KMS-11 (cell line): ENCODE data around the gene NKPD1.

Experiments used
- H2AFZ ChIP-seq: fragments of 200-600 bp; sonication (generic); 2 replicates; pipeline ENCODE4 v1.6.1; 2016; ENCODE audit warnings: antibody characterized with exemption, mixed run types, low read depth
- H3K27ac ChIP-seq: fragments of 200-600 bp; sonication (generic); 2 replicates; pipeline ENCODE4 v1.6.1; 2016; ENCODE audit warnings: mild to moderate bottlenecking, mixed run types
- H3K27me3 ChIP-seq: fragments of 200-600 bp; sonication (generic); 2 replicates; pipeline ENCODE4 v1.6.1; 2017; ENCODE audit warnings: mild to moderate bottlenecking, low read depth, mixed run types, moderate library complexity; ENCODE audit not compliant: insufficient read depth
- H3K36me3 ChIP-seq: fragments of 200-600 bp; sonication (generic); 2 replicates; pipeline ENCODE4 v1.6.1; 2017; ENCODE audit warnings: mild to moderate bottlenecking, mixed run types; ENCODE audit not compliant: insufficient read depth
- H3K4me1 ChIP-seq: fragments of 200-600 bp; sonication (generic); 2 replicates; pipeline ENCODE4 v1.6.1; 2016; ENCODE audit warnings: mild to moderate bottlenecking, low read depth, mixed run types; ENCODE audit not compliant: poor library complexity, severe bottlenecking
- H3K4me2 ChIP-seq: fragments of 200-600 bp; sonication (generic); 2 replicates; pipeline ENCODE4 v1.7.0; 2016; ENCODE audit warnings: mild to moderate bottlenecking, mixed run types
- H3K4me3 ChIP-seq: fragments of 200-600 bp; sonication (generic); IDR thresholded peaks from 2 replicates; pipeline ENCODE4 v1.6.1; 2017; ENCODE audit warnings: low read depth, low read length, mixed read lengths; ENCODE audit not compliant: insufficient read depth
- H3K79me2 ChIP-seq: fragments of 200-600 bp; sonication (generic); 2 replicates; pipeline ENCODE4 v1.6.1; 2016; ENCODE audit warnings: low read depth, mixed run types; ENCODE audit not compliant: insufficient read depth
- H3K9ac ChIP-seq: fragments of 200-600 bp; sonication (generic); 2 replicates; pipeline ENCODE4 v1.6.1; 2016; ENCODE audit warnings: mild to moderate bottlenecking, mixed run types
- H4K20me1 ChIP-seq: fragments of 200-600 bp; sonication (generic); 2 replicates; pipeline ENCODE4 v1.6.1; 2016; ENCODE audit warnings: mild to moderate bottlenecking, mixed run types; ENCODE audit not compliant: insufficient read depth
- TF ChIP-seq, protein P1 (sequence below): fragments of 200-600 bp; sonication (generic); conservative IDR thresholded peaks from 2 replicates; pipeline ENCODE4 v1.6.1; 2017; ENCODE audit warnings: low read depth, mild to moderate bottlenecking, antibody characterized with exemption, low read length, moderate library complexity, mixed read lengths

Gene NKPD1

GRCh38 chr19:45180936-45181335 is 20.2 kb upstream of the NKPD1 start:
- TF ChIP-seq, protein P1, sequence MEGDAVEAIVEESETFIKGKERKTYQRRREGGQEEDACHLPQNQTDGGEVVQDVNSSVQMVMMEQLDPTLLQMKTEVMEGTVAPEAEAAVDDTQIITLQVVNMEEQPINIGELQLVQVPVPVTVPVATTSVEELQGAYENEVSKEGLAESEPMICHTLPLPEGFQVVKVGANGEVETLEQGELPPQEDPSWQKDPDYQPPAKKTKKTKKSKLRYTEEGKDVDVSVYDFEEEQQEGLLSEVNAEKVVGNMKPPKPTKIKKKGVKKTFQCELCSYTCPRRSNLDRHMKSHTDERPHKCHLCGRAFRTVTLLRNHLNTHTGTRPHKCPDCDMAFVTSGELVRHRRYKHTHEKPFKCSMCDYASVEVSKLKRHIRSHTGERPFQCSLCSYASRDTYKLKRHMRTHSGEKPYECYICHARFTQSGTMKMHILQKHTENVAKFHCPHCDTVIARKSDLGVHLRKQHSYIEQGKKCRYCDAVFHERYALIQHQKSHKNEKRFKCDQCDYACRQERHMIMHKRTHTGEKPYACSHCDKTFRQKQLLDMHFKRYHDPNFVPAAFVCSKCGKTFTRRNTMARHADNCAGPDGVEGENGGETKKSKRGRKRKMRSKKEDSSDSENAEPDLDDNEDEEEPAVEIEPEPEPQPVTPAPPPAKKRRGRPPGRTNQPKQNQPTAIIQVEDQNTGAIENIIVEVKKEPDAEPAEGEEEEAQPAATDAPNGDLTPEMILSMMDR = no peak
- no peaks in the 10 kb centered on the region for H3K27me3 ChIP-seq
- H3K79me2 ChIP-seq = peaks cover 43% of the 10 kb centered on the region; the same call in 1 of the 2 replicates
- no peak overlapping the region for H3K9ac ChIP-seq
- no peaks in the 10 kb centered on the region for H3K36me3 ChIP-seq
- H4K20me1 ChIP-seq = no peaks in the 10 kb centered on the region
- peaks cover 24% of the 10 kb centered on the region for H3K4me1 ChIP-seq
- H3K4me3 ChIP-seq = no peak overlapping the region
- H3K4me2 ChIP-seq = peak overlapping the region; percentile 75; the same call in 1 of the 2 replicates
- H2AFZ ChIP-seq = no peak overlapping the region
- no peak overlapping the region for H3K27ac ChIP-seq

GRCh38 chr19:45179892-45180370 is 19.1 kb upstream of the NKPD1 start:
- peak overlapping the region; percentile 66; the same call in 1 of the 2 replicates for H2AFZ ChIP-seq
- peak overlapping the region; percentile 75 for H3K4me2 ChIP-seq
- peaks cover 43% of the 10 kb centered on the region; the same call in 1 of the 2 replicates for H3K79me2 ChIP-seq
- no peaks in the 10 kb centered on the region for H3K27me3 ChIP-seq
- H4K20me1 ChIP-seq = no peaks in the 10 kb centered on the region
- peak overlapping the region; percentile 63; the same call in 1 of the 2 replicates for H3K9ac ChIP-seq
- H3K27ac ChIP-seq = peak overlapping the region; percentile 69
- no peaks in the 10 kb centered on the region for H3K36me3 ChIP-seq
- peaks cover 24% of the 10 kb centered on the region for H3K4me1 ChIP-seq
- no peak overlapping the region for H3K4me3 ChIP-seq
- TF ChIP-seq, protein P1 = no peak

DNA sequence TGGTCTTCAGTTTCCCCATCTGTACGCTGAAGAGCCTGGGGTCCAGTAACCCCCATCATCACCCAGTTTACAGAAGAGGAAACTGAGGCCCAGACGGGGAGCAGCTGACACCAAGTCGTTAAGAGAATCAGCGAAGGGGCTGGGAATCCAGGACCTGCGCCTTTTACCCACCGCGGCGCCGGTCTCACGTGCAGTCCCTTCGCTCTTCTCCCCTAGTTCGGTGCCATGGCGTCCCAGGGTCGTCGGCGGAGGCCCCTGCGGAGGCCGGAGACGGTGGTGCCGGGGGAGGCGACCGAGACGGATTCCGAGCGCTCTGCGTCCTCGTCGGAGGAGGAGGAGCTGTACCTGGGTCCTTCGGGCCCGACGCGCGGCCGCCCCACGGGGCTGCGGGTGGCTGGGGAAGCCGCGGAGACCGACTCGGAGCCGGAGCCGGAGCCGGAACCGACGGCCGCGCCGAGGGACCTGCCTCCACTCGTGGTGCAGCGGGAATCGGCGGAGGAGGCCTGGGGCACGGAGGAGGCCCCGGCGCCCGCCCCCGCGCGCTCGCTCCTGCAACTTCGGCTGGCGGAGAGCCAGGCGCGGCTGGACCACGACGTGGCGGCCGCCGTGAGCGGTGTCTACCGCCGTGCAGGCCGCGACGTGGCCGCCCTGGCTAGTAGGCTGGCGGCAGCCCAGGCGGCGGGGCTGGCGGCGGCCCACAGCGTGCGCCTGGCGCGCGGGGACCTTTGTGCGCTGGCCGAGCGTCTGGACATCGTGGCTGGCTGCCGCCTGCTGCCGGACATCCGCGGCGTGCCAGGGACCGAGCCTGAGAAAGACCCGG is 18.5 kb upstream of the NKPD1 start:
- peak overlapping the region; percentile 63 for H3K9ac ChIP-seq
- peak overlapping the region; percentile 69 for H3K27ac ChIP-seq
- no peaks in the 10 kb centered on the region for H3K27me3 ChIP-seq
- peak overlapping the region; percentile 66 for H2AFZ ChIP-seq
- TF ChIP-seq, protein P1 = no peak
- H3K36me3 ChIP-seq = no peaks in the 10 kb centered on the region
- H3K4me3 ChIP-seq = no peak overlapping the region
- H3K4me1 ChIP-seq = peaks cover 27% of the 10 kb centered on the region
- H3K4me2 ChIP-seq = peak overlapping the region; percentile 75
- peaks cover 43% of the 10 kb centered on the region; the same call in 1 of the 2 replicates for H3K79me2 ChIP-seq
- H4K20me1 ChIP-seq = no peaks in the 10 kb centered on the region

GRCh38 chr19:45178262-45179071 is 17.7 kb upstream of the NKPD1 start, which contains the start of gene BLOC1S3:
Gene BLOC1S3, plus strand, starts transcription at chr19:45178784. Its CDS starts 513 bp downstream, at chr19:45179297.
- TF ChIP-seq, protein P1 = peak; percentile 59; the same call in 1 of the 2 replicates
- peak within 1 kb of the TSS; percentile 63 for H3K9ac ChIP-seq
- H3K4me1 ChIP-seq = peaks cover 34% of the 10 kb centered on the region
- H3K27me3 ChIP-seq = no peaks in the 10 kb centered on the region
- peak within 1 kb of the TSS; percentile 99 for H3K4me2 ChIP-seq
- H3K4me3 ChIP-seq = peak within 1 kb of the TSS; percentile 47
- H4K20me1 ChIP-seq = no peaks in the 10 kb centered on the region
- peak within 1 kb of the TSS; percentile 69 for H3K27ac ChIP-seq
- H3K36me3 ChIP-seq = no peaks in the 10 kb centered on the region
- peak within 1 kb of the TSS; percentile 66 for H2AFZ ChIP-seq
- peaks cover 43% of the 10 kb centered on the region; the same call in 1 of the 2 replicates for H3K79me2 ChIP-seq
